Fibroblast of mammary gland (primary cell): ENCODE measurements around the gene RYR1.
"Not testable (repeated sequence)": the region's sequence is repeated elsewhere in the genome, so short reads cannot be mapped to it uniquely, and the experiment has no call there.

Experiments
- DNase-seq: peaks from one replicate; pipeline ENCODE4 v3.0.0-alpha.2; 2010; ENCODE audit warnings: low read depth
- H3K4me3 ChIP-seq: 2 replicates; pipeline ENCODE4 v1.5.1; 2011; ENCODE audit warnings: low read depth, mild to moderate bottlenecking, low read length, moderate library complexity; ENCODE audit not compliant: control insufficient read depth
- TF ChIP-seq, protein P1 (sequence below): conservative IDR thresholded peaks from 2 replicates; pipeline ENCODE4 v1.5.1; 2011; ENCODE audit warnings: low read depth, low read length, inconsistent platforms; ENCODE audit not compliant: control insufficient read depth, insufficient read depth

The RYR1 gene

DNA sequence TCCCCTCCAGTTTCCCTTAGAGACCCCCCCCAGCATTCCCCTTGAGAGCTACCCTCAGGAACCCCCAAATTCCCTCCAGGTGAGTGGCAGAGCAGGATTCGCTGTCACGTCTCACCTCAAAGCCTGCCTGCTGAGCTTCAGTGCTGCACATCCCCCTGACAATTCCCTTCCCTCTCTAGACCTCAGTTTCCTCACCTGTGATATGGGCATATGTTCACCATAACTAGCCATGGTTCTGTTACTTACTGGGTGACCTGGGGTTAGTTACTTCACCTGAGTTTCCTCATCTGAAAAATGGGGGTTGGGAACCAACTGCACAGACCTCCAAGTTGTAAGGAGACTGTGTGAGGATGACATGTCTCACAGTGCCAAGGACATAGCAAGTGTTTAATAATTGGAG lies 75.5 kb downstream of the RYR1 start:
- TF ChIP-seq, protein P1, sequence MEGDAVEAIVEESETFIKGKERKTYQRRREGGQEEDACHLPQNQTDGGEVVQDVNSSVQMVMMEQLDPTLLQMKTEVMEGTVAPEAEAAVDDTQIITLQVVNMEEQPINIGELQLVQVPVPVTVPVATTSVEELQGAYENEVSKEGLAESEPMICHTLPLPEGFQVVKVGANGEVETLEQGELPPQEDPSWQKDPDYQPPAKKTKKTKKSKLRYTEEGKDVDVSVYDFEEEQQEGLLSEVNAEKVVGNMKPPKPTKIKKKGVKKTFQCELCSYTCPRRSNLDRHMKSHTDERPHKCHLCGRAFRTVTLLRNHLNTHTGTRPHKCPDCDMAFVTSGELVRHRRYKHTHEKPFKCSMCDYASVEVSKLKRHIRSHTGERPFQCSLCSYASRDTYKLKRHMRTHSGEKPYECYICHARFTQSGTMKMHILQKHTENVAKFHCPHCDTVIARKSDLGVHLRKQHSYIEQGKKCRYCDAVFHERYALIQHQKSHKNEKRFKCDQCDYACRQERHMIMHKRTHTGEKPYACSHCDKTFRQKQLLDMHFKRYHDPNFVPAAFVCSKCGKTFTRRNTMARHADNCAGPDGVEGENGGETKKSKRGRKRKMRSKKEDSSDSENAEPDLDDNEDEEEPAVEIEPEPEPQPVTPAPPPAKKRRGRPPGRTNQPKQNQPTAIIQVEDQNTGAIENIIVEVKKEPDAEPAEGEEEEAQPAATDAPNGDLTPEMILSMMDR = no peak
- no peak for DNase-seq

DNA sequence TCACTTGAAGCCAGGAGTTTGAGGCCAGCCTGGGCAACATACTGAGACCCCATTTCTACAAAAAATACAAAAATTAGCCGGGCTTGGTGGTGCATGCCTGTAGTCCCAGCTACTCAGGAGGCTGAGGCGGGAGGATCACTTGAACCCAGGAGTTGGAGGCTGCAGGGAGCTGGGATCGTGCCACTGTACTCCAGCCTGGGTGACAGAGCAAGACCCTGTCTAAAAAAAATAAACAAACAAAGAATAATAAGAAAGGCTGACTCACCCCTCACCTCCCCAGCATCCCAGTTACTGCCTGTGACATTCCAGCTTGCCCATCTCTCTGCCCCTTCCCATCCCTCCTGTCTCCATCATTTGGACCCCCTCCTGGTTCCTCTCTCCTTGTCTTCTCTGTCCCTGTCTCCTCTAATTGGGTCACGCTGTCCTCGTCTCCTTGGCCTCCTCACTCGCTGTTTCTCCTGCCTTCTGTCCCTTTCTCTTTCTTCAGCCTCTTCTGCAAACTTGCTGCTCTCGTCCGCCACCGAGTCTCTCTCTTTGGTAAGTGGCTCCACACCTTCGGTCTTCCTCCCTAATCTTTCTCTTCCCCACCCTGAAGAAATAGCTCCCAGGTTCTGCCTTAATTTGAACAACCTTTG lies 77.7 kb downstream of the RYR1 start:
- TF ChIP-seq, protein P1 = no peak

More for the DNA sequence above, 75.5 kb downstream of the RYR1 start:
- no peak overlapping the region for H3K4me3 ChIP-seq

DNA sequence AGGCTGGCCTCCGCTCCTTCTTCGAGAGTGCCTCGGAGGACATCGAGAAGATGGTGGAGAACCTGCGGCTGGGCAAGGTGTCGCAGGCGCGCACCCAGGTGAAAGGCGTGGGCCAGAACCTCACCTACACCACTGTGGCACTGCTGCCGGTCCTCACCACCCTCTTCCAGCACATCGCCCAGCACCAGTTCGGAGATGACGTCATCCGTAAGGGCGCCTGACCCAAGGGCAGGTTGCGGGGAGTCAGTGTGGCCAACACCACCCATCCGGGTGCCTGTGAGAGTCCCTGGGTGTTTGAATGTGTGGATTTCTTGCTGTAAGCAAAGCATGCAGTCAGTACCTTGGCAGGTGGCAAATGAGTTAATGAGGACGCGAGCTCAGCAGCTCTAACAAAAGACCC lies 78.8 kb downstream of the RYR1 start:
- no peak for DNase-seq
- TF ChIP-seq, protein P1 = no peak
- H3K4me3 ChIP-seq = no peak overlapping the region

More for the DNA sequence above, 77.7 kb downstream of the RYR1 start:
- no peak overlapping the region for H3K4me3 ChIP-seq
- no peak for DNase-seq

DNA sequence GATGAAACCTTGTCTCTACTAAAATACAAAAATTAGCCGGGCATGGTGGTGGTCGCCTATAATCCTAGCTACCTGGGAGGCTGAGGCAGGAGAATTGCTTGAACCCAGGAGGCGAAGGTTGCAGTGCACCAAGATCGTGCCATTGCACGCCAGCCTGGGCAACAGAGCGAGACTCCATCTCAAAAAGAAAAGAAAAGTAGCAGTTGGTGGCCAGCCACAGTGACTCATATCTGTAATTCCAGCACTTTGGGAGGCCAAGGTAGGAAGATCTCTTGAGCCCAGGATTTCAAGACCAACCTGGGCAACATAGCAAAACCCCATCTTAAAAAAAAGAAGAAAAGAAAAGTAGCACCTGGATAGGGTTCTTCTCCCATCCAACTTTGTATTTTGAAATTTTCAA lies 79.7 kb downstream of the RYR1 start:
- not testable (repeated sequence) for DNase-seq, H3K4me3 ChIP-seq

DNA sequence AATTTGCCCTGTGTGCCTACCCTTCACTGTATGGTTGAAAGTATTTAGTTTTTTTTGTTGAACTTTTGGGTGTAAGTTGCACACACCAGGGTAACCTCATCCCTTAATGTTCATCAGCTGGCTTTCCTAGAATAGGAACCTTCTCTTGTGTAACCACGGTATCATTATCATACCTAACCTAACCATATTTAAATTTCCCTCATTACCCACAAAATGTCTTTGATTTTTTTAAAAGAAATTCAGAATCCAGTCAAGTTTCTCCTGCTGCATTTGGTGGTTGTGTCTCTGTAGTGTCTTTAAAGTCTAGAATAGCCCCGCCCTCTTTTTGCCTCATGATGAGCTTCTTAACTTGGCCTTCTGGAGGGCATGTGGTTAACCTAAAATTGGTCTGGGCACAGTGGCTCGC lies 80.3 kb downstream of the RYR1 start:
- no peak overlapping the region for H3K4me3 ChIP-seq
- no peak for DNase-seq
- TF ChIP-seq, protein P1 = no peak

DNA sequence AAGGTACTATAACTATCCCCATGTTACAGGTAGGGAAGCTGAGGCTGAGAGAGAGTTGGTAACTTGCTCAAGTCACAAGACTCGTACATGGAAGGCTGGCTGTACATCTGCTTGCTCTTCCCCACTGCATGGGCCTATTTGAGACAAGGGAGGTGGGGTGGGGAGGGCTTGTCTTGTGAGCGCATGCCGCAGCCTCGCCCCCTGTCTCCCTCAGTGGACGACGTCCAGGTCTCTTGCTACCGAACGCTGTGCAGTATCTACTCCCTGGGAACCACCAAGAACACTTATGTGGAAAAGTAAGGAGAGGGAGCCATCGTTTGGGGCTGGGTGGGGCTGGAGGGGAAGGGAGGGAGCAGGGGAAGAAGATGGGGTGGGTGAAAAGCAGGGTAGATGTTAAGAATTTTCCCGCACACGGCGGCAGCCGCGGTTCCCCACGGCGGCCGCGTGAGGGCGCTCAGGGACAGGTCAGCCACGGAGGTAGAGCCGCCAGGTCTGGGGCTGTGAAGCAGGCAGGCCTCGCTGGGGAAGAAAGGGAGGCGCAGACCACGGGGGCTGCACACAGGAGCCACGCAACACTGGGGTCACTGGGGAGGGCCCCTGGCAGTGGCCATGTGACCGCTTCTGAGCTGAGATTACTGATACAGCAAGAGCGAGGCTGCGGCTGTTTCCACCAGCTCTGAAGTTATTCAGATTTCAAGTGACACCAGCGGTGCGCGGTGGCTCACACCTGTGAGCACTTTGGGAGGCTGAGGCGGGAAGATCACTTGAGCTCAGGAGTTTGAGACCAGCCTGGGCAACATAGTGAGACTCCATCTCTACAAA lies 81.5 kb downstream of the RYR1 start:
- peak; percentile 39 for DNase-seq
- H3K4me3 ChIP-seq = no peak overlapping the region
- TF ChIP-seq, protein P1 = peak; percentile 77

DNA sequence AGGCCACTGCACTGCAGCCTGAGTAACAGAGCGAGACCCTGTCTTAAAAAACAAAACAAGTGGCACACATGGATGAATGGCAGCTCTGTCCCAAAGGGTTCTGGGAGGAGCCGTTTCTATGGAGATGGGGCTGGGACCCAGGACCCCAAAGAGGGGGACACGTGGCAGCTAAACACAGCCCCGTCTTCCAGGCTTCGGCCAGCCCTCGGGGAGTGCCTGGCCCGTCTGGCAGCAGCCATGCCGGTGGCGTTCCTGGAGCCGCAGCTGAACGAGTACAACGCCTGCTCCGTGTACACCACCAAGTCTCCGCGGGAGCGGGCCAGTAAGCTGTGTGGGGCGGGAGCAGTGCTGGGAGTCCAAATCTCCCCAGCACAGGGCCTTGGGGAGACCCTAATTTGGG lies 82.4 kb downstream of the RYR1 start:
- TF ChIP-seq, protein P1 = no peak
- DNase-seq = no peak
- H3K4me3 ChIP-seq = no peak overlapping the region
